Glomerular visceral epithelial cell (primary cell): Measurements from ENCODE around the gene HOXC4.

Experiments used
- DNase-seq: peaks from one replicate; pipeline ENCODE4 v3.0.0-alpha.2; 2016; ENCODE audit errors: extremely low spot score

Gene HOXC4

DNA sequence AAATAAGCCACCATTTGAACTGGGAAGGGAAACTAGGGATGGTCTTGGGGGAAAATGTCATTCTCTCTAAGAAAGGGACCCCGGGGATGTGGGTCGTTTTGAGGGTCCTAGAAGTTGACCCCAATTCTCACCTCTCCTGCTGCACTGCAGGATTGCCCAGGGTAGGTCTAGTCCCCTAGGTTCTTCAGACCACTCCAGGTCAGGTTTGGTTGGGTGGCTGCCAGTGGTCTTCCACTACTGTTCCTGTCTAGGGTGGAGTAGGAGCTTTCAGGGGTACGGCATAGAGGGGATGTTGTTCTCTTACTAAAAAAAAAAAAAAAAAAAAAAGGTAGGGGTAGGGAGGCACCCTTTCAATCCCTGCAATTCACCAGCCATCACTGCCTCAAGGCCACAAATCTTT, 37.6 kb upstream of the HOXC4 start:
- DNase-seq: no peak

GRCh38 chr12:54016478-54016964, 37.1 kb upstream of the HOXC4 start:
- peak; percentile 80 for DNase-seq

DNA sequence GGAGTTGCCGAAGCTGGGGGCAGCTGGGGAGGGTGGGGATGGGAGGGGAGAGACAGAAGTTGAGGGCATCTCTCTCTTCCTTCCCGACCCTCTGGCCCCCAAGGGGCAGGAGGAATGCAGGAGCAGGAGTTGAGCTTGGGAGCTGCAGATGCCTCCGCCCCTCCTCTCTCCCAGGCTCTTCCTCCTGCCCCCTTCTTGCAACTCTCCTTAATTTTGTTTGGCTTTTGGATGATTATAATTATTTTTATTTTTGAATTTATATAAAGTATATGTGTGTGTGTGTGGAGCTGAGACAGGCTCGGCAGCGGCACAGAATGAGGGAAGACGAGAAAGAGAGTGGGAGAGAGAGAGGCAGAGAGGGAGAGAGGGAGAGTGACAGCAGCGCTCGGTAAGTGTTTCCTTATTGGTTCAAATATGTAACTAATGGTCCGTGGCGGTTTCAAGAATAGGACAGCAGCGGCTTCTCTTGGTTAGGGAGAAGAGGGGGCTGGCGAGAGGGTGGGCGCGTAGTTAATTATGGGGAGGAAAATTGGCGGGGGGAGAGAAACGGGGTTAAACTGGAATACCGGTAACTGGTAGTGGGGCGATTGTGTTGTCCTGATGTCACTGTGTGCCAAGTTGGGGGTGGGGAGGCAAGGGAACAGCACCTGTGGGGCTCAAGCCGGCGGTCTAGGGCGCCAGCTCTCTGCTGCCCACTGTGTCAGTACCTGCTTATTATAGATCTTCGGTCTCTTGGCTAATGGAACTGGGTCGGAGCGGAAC, 36.4 kb upstream of the HOXC4 start:
- DNase-seq: peak; percentile 63

DNA sequence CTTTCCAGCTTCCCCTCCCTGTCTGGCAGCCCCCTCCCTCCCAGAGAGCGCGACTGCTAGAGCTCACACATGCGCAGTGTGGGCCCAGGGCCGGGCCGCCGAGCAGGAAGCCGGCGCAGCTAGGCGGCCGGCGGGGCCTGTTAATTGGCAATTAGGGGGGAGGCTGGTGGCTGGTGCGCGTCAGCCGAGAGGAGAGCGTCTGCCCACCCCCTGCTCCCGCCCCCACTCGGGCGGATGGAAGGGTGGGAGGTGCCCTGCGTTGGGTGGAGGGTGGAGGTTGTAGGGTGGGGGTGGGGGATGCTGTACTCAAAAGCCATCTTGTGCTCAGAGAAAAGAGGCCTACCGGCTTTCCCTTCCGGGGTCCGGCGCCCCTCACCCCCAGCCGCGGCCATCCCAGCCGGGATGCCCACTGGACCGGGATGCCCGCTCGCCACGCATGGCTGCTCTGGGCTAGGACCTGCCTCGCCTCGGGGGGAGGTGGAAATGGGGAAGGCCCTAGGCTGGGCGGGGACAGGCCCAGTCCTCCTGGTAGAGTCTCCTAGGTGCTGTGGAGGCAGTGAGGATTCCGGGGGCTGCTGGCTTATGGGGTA, 35.7 kb upstream of the HOXC4 start:
- peak; percentile 97 for DNase-seq

- DNase-seq: peak; percentile 49
These were observed 35.1 kb upstream of the HOXC4 start for GRCh38 chr12:54018468-54018984.

- DNase-seq: peak; percentile 37
These were observed 34.4 kb upstream of the HOXC4 start for GRCh38 chr12:54019091-54019811.

DNA sequence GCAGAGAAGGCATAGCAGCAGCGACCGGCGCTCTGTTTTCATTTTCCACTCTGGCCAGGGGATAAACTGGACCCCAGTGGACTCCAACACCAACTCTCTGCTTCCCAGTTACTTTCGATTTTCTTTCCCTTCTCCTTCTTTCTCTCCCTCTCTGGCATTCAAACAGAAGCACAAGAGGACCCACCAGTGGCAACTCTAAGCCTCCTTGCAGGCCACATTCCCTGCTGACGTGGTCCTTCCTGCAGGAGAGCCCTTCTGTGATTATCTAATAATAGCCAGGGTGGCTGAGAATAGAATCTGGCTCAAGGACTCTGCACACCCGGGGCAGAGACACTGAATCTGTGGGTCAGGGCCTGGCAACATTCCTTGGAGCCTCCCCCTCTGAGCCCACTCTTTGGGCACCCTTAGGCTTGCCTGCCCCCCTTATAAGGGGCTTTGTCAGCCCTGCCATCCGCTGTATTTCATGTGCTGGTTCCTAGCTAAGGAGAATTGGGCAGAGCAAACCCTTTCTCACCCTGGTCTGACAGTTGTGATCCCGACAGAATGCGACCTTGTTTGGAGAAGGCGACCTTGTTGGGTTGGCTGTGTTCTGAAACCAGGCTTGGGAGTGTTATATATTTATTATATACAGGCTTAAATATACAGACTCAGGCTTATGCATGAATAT, 33.6 kb upstream of the HOXC4 start:
- DNase-seq: peak; percentile 55

DNA sequence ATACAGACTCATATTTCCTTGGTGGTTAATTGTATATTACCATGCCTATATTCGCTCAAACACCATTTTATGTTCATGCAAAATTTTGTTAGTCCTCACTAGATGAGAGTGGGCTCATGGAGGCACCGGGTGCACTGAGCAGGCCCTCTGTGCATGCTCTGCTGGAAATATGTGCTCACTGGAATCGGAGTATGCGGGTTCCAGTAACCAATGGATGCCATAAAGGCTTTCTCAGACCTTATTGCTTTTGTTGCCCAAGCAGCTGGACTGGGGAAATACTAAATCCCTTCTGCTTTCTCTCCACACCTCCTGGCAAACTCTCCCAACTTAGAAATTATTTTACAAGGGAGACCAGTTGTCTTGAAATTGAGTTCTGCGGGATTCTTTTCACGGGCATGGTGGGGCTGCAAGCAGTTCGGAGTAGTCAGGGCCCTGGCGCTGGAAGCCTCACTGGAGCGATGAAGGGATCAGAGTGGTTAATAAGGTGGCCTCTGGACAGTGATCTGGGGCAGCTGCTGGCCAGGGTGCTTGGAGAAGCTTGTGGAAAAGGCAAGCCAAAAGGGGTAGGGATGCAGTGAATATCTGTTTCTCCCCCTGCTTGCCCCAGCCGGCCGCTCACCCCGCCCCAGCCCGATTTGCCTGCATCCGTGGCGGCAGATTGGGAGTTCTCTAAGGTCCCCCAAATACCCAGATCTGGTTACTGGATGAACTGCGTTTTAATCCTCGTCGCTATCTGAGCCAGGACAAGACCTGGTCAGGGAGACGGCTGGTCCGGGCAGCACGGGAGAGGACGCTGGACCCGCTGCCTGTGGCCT, 32.8 kb upstream of the HOXC4 start:
- no peak for DNase-seq

GRCh38 chr12:54021432-54022013, 32.1 kb upstream of the HOXC4 start:
- no peak for DNase-seq

GRCh38 chr12:54022960-54023884, 30.4 kb upstream of the HOXC4 start:
- DNase-seq: no peak

DNA sequence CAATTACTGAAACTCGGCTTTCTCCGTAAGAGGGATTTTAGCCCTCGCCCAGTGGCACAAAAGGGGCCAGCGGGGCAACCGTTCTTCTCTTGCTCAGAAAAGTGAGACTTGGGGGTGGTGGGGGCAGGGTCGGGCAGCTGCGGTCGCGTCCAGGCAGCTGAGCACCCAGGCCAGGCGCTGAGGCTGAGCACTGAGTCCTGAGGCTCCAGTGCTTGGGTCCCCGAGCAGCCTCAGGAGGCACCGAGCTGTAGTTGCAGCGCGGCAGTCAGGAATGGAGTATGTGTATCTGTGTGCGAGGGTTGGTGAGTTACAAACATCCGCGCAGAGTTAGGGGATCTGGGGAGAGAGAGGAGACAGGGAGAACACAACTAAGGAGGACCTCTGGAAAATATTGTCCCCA, 29.5 kb upstream of the HOXC4 start:
- DNase-seq: no peak

DNA sequence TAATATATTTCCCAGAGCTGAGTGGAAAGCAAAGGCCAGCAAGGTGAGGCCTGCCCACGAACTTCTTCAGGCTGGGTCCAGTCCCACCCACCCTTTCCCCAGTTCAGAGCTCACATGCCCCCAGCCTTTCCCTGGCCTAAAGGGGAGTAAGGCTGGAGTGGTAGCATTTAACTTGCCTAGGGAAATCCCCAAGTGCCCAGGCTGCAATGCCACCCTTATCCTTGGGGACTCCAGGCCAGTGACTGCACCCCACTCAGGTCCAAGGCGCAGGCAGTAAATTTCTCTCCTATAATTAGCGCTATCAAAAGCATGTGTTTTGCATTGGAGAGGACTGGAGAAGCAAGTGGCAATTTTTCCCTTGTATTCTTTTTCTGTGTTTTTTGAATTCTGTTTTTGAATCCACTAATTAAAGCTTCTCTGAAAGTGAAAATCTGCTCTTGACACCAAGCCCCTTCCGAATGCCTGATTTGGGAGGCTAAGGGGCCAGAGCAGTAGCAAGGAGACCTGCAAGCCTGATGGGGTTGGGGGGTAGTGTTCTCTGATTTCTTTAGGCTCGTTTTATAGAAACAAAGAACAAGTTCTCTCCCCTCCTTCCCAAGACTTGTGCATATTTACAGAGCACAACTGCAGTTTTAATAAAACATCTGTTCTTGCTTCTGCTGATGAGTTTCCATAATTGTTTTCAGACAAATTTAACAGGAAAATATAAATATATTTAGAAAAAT, 28.9 kb upstream of the HOXC4 start:
- no peak for DNase-seq

- DNase-seq: no peak
These were observed 27.9 kb upstream of the HOXC4 start for GRCh38 chr12:54025499-54026405.

DNA sequence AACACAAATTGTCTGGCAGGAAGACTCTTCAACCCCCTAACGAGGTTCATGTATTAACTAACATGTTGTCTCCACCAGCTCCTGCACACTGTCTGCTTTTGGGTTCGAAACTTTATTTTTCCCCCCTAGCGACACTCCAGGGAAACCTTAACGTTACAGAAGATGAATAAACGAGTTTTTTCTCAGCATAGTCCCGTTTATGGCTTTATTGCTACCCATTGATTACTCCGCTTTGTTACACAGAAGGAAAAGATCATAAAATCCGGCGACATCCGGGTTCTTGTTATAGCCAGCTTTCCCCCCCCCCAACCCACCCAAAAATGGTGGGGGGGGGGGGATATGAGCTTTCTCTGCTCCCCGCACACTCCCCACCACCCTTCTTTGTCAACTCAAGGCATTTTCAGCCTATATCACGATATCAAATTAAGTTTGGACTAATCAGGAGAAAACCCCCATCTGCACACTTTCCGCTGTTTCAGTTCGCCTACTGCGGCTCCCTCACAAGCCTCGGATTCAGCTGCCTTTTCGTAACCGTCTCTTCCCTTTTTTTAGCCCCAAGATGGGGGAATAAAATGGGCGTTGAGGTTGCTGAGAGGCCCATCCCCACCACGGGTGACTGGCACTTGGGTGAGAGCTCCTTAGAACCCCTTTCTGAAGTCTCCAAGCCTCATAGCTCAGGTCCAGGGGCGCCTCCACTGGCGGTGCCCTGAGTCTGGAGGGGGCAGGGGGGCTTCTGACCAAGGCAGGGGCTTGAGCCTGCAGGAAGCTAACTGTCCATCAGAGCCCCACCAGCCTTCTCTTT, 26.8 kb upstream of the HOXC4 start:
- no peak for DNase-seq

DNA sequence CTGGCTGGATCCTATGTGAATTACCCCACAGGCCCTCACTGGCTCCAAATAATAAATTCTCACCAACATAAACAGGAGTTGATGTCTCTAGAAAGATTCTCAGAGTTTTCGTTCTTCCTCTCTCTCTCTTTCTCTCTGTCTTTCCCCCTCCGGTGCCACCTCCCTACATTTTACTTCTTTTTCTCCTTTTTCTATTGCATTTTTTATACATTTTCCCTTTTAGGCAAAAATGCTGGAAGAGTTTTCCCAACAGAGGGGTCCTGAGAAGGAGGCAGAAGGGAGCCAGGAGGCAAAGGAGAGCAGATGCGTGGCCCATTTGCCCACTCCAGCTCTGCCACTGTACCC, 26.2 kb upstream of the HOXC4 start:
- no peak for DNase-seq

- no peak for DNase-seq
These were observed 25.1 kb upstream of the HOXC4 start, which contains the start of gene HOXC6 for GRCh38 chr12:54028314-54029201. TSS of gene HOXC6 (plus strand) at chr12:54028440. CDS start at chr12:54028522, 82 bp downstream.
